GM13976 (cell line): ENCODE measurements around the gene RIPK4.

ENCODE experiments used
- DNase-seq: peaks from one replicate; pipeline ENCODE4 v3.0.0; 2012; ENCODE audit warnings: low spot score
- CTCF ChIP-seq: IDR thresholded peaks from 2 replicates; pipeline ENCODE4 v1.5.1; 2012; ENCODE audit warnings: borderline replicate concordance, mild to moderate bottlenecking; ENCODE audit not compliant: insufficient read depth; ENCODE audit errors: extremely low read depth, missing control alignments, control extremely low read depth
- in situ Hi-C: fragments of 300-500 bp; cut with MboI; formaldehyde crosslinking; loops from one replicate; pipeline ENCODE4 v1.12.0; 2022; ENCODE audit warnings: low sequenced_read_pairs, mixed read lengths, inconsistent platforms; ENCODE audit not compliant: unreplicated experiment

The RIPK4 gene

GRCh38 chr21:41803316-41803715 lies 36.5 kb upstream of the RIPK4 start:
- no peak for DNase-seq
- in situ Hi-C loops = loop anchor here (10.0 kb wide), 1 partner anchor 311 kb away; no protein-coding TSS in a partner anchor
- no peak for TF ChIP-seq CTCF

- DNase-seq = no peak
- in situ Hi-C loops = loop anchor here (10.0 kb wide), 1 partner anchor 312 kb away; no protein-coding TSS in a partner anchor
- no peak for TF ChIP-seq CTCF
Measured at GRCh38 chr21:41802684-41803083, 35.8 kb upstream of the RIPK4 start.

GRCh38 chr21:41802198-41802584 lies 35.3 kb upstream of the RIPK4 start:
- TF ChIP-seq CTCF = no peak
- in situ Hi-C loops = loop anchor here (10.0 kb wide), 1 partner anchor 313 kb away; no protein-coding TSS in a partner anchor
- no peak for DNase-seq

- TF ChIP-seq CTCF = no peak
- in situ Hi-C loops = loop anchor here (10.0 kb wide), 1 partner anchor 313 kb away; no protein-coding TSS in a partner anchor
- DNase-seq = no peak
Measured at GRCh38 chr21:41801321-41802197, 34.7 kb upstream of the RIPK4 start.

GRCh38 chr21:41800425-41801320 lies 33.8 kb upstream of the RIPK4 start:
- DNase-seq = no peak
- in situ Hi-C loops = loop anchor here (10.0 kb wide), 1 partner anchor 314 kb away; no protein-coding TSS in a partner anchor
- TF ChIP-seq CTCF = no peak

- no peak for DNase-seq
- in situ Hi-C loops = loop anchor here (10.0 kb wide), 1 partner anchor 315 kb away; no protein-coding TSS in a partner anchor
- no peak for TF ChIP-seq CTCF
Measured at GRCh38 chr21:41799763-41800162, 32.9 kb upstream of the RIPK4 start.
